GM19099 (cell line): ENCODE data around the gene SYNPO2.

Experiments used
- POLR2A ChIP-seq: IDR thresholded peaks from 3 replicates; pipeline ENCODE4 v1.6.1; 2011; ENCODE audit warnings: low read depth; ENCODE audit not compliant: insufficient read length; ENCODE audit errors: extremely low read depth

The SYNPO2 gene

GRCh38 chr4:118993333-118993732 is 104.7 kb downstream of the SYNPO2 start:
- no peak for TF ChIP-seq POLR2A

GRCh38 chr4:118994030-118994429 is 105.4 kb downstream of the SYNPO2 start:
- TF ChIP-seq POLR2A, result no peak

DNA sequence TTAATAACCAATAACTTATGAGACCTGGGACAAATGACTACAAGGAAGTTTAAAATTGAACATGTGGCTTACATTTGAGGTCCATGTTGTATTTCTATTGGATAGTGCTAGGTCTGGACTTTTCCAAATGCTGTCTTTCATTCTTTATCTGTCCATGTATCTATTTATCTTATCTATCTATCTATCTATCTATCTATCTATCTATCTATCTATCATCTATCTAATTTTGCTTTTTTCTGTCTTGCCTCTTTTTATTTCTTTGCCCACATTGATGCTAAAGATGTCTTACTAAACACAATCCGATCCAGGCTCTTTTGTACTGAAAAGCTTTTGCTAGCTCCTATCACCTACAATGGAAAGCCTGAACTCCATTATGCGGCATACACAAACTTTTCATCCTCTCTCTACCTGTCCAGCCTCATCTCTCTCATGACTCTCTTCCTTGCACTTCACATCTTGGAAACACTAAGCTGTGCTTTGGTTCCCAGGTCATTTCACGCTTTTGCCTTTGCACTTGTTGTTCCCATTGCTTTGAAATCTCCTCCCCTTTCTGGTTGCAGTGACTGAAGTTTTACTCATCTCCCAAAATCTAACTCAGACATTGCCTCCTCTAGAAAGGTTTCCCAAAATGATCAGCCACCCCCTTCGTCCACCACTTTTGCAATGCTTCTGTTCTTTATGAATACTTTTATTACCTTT is 107.2 kb downstream of the SYNPO2 start:
- TF ChIP-seq POLR2A, result no peak

GRCh38 chr4:118997601-118998000 is 108.9 kb downstream of the SYNPO2 start:
- TF ChIP-seq POLR2A, result no peak

- TF ChIP-seq POLR2A, result no peak
Measured at GRCh38 chr4:118999919-119000318, 111.3 kb downstream of the SYNPO2 start.

GRCh38 chr4:119000400-119000799 is 111.7 kb downstream of the SYNPO2 start:
- no peak for TF ChIP-seq POLR2A

- no peak for TF ChIP-seq POLR2A
Measured at GRCh38 chr4:119002476-119002875, 113.8 kb downstream of the SYNPO2 start.

DNA sequence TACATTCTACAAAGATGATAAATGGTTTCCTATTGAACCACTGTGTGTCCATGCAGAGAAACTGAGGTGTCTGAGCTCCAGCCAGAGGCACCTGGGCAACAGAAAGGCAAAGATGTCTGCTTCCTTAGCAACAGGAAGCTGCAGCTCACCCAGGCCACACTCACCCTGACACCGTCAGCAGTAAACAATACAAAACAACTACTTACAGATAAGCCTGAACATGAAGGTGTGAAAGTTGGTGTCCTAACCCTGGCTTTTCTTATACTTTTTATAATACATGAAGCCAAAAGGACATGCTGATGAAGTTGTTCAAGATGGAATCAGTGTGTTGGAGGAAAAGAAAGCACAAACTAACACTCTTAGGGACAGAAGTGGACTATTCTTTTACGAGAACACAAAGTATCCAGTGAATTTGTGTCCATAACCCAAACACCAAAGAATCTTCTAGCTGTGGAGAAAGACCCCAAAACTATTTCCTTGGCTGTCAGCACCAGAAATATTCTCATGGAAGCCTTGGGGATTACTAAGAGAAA is 117.3 kb downstream of the SYNPO2 start:
- no peak for TF ChIP-seq POLR2A

- no peak for TF ChIP-seq POLR2A
Measured at GRCh38 chr4:119008761-119009160, 120.1 kb downstream of the SYNPO2 start.

GRCh38 chr4:119010909-119011606 is 122.4 kb downstream of the SYNPO2 start:
- TF ChIP-seq POLR2A, result no peak

- no peak for TF ChIP-seq POLR2A
Measured at GRCh38 chr4:119011607-119011988, 122.9 kb downstream of the SYNPO2 start.

GRCh38 chr4:119014658-119015057 is 126.0 kb downstream of the SYNPO2 start:
- TF ChIP-seq POLR2A, result no peak

DNA sequence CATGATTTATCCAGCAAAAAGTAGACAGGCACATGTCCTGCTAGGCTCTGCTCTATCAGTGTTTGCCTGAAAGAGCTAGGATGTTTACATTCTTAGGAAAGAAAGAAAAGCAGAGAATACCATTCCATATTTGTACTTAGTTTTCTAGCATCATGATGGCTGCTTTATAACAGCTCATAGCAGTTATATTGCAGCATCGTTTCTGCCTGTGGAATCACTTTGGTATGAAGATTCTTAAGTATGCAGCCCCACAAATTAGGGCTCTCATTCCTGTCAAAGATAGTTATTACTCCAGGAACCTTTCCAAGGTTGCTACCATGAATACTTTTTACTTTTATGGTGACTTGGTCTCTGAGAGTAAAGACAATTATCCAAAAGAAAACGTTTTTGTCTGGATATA is 128.0 kb downstream of the SYNPO2 start:
- no peak for TF ChIP-seq POLR2A

- TF ChIP-seq POLR2A, result no peak
Measured at GRCh38 chr4:119017636-119018035, 129.0 kb downstream of the SYNPO2 start.

- no peak for TF ChIP-seq POLR2A
Measured at GRCh38 chr4:119020158-119020557, 131.5 kb downstream of the SYNPO2 start.

DNA sequence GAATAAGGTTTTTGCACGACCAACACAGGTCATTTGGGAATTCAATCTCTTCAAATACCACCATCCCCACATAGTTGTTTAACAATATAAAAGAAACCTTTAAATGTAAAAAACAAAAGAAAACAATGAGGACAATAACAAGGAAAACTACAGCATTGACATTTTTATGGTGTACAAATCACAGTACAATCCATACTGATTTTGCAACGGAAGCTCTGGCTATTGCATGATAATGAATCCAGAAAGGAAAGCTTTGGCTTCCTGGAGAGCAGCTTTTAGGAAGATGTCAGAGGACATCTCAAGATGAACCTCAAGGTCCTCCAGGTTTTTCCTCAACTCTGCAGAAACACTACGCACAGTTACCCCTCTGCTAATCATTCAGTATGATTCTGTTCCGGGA is 135.4 kb downstream of the SYNPO2 start:
- TF ChIP-seq POLR2A, result no peak
